OCI-M2 (cell line): ENCODE measurements around the gene MKRN1.
"Not testable (repeated sequence)": the region's sequence is repeated elsewhere in the genome, so short reads cannot be mapped to it uniquely, and the experiment has no call there.

Source experiments
- DNase-seq: peaks from one replicate; lab custom pipeline; 2025; ENCODE audit not compliant: unreplicated experiment; lab: John Stamatoyannopoulos, UW

MKRN1 gene

GRCh38 chr7:140485500-140486265, 6.4 kb upstream of the MKRN1 start:
- DNase-seq = no peak

GRCh38 chr7:140484951-140485499, 5.7 kb upstream of the MKRN1 start:
- DNase-seq = no peak

GRCh38 chr7:140484479-140484878, 5.2 kb upstream of the MKRN1 start:
- DNase-seq = no peak

GRCh38 chr7:140479739-140480084, 407 bp upstream of the MKRN1 start:
- DNase-seq = no peak

- no peak for DNase-seq
Measured at GRCh38 chr7:140478246-140479061, 851 bp downstream of the MKRN1 start.

- no peak for DNase-seq
Measured at GRCh38 chr7:140476698-140477261, 2.5 kb downstream of the MKRN1 start.

GRCh38 chr7:140475747-140476333, 3.5 kb downstream of the MKRN1 start:
- DNase-seq = no peak

- no peak for DNase-seq
Measured at GRCh38 chr7:140463111-140463510, 16.2 kb downstream of the MKRN1 start.

- DNase-seq = no peak
Measured at GRCh38 chr7:140458916-140459315, 20.4 kb downstream of the MKRN1 start.

GRCh38 chr7:140458201-140458600, 21.1 kb downstream of the MKRN1 start:
- DNase-seq = no peak

- no peak for DNase-seq
Measured at GRCh38 chr7:140456551-140457051, 22.7 kb downstream of the MKRN1 start.

- no peak for DNase-seq
Measured at GRCh38 chr7:140455743-140456142, 23.6 kb downstream of the MKRN1 start.

- no peak for DNase-seq
Measured at GRCh38 chr7:140454657-140455015, 24.7 kb downstream of the MKRN1 start.

GRCh38 chr7:140453785-140454656, 25.3 kb downstream of the MKRN1 start:
- DNase-seq = not testable (repeated sequence)

GRCh38 chr7:140453273-140453672, 26.0 kb downstream of the MKRN1 start:
- no peak for DNase-seq

- DNase-seq = no peak
Measured at GRCh38 chr7:140451716-140452115, 27.6 kb downstream of the MKRN1 start.

GRCh38 chr7:140448781-140449480, 30.4 kb downstream of the MKRN1 start:
- DNase-seq = no peak

GRCh38 chr7:140447841-140448240, 31.5 kb downstream of the MKRN1 start:
- DNase-seq = no peak

GRCh38 chr7:140446467-140446866, 32.8 kb downstream of the MKRN1 start:
- no peak for DNase-seq

- no peak for DNase-seq
Measured at GRCh38 chr7:140441519-140441918, 37.8 kb downstream of the MKRN1 start.
